IPS-NIHi7 (cell line): ENCODE results near the gene GID8.

Experiments
- DNase-seq: peaks from one replicate; pipeline ENCODE4 v3.0.0; 2012; ENCODE audit warnings: mixed read lengths; ENCODE audit errors: extremely low spot score

Gene GID8

GRCh38 chr20:62985444-62985778, 47.5 kb downstream of the GID8 start:
- DNase-seq: no peak

- DNase-seq: no peak
These were observed 48.4 kb downstream of the GID8 start for GRCh38 chr20:62986257-62986800.

GRCh38 chr20:62987114-62987513, 49.2 kb downstream of the GID8 start:
- no peak for DNase-seq

GRCh38 chr20:62989201-62989601, 51.3 kb downstream of the GID8 start:
- DNase-seq: no peak

- no peak for DNase-seq
These were observed 52.4 kb downstream of the GID8 start for GRCh38 chr20:62990306-62990825.

GRCh38 chr20:62991196-62991807, 53.4 kb downstream of the GID8 start:
- DNase-seq: no peak

GRCh38 chr20:62991863-62992262, 53.9 kb downstream of the GID8 start:
- no peak for DNase-seq

GRCh38 chr20:62993856-62994494, 56.0 kb downstream of the GID8 start:
- no peak for DNase-seq

- DNase-seq: no peak
These were observed 56.9 kb downstream of the GID8 start for GRCh38 chr20:62994869-62995281.

- DNase-seq: no peak
These were observed 57.5 kb downstream of the GID8 start for GRCh38 chr20:62995481-62995880.

GRCh38 chr20:62995898-62996595, 58.1 kb downstream of the GID8 start:
- DNase-seq: no peak

GRCh38 chr20:62996596-62996982, 58.6 kb downstream of the GID8 start:
- no peak for DNase-seq

GRCh38 chr20:62997417-62998035, 59.6 kb downstream of the GID8 start:
- no peak for DNase-seq
